NK-92 (cell line): ENCODE measurements around the gene GLI3.

ENCODE experiments used
- DNase-seq: peaks from one replicate; lab custom pipeline; 2025; ENCODE audit not compliant: unreplicated experiment; lab: John Stamatoyannopoulos, UW

The GLI3 gene

GRCh38 chr7:42144604-42145003 lies 92.4 kb downstream of the GLI3 start:
- no peak for DNase-seq

- DNase-seq, result no peak
Measured at GRCh38 chr7:42143711-42144600, 93.1 kb downstream of the GLI3 start.

GRCh38 chr7:42142089-42142488 lies 94.9 kb downstream of the GLI3 start:
- DNase-seq, result no peak

- no peak for DNase-seq
Measured at GRCh38 chr7:42139751-42140150, 97.3 kb downstream of the GLI3 start.

- DNase-seq, result no peak
Measured at GRCh38 chr7:42138691-42139090, 98.3 kb downstream of the GLI3 start.

- DNase-seq, result no peak
Measured at GRCh38 chr7:42137941-42138340, 99.1 kb downstream of the GLI3 start.

DNA sequence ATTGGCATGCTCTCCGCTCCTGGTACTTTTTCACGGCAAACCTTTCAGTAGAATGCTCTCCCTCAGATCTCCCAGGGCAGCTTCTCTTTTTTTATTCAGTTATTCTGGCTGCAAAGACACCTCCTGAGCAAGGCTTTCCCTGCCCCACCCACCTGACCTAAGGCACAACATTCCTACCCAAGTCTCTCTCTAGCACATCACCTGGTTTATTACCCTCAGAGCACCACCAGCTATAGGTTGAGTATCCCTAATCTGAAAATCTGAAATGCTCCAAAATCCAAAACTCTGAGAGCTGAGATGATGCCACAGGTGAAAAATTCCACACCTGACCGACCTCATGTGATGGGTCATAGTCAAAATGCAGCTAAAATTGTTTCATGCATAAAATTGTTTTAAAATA lies 99.6 kb downstream of the GLI3 start:
- no peak for DNase-seq

DNA sequence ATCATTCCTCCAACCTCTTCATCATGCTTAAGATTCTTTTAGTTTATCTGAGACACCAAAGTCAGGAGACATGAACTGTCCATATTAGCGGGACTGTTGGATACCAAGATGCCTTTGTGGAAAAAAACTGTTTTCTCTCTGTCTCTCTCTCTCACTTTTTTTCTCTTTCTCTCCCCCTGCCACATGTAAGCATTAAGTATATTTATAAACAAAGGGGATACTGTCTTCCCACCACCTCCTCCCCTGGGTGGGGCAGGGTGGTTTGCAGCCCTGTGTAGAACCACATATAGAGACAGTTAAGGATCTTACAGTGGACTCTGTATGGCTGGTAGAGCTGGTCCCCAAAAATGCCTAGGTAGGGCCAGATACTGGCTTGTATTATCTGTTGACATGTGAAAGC lies 101.3 kb downstream of the GLI3 start:
- no peak for DNase-seq

GRCh38 chr7:42134276-42134876 lies 102.6 kb downstream of the GLI3 start:
- no peak for DNase-seq

GRCh38 chr7:42133321-42133720 lies 103.7 kb downstream of the GLI3 start:
- DNase-seq, result no peak

DNA sequence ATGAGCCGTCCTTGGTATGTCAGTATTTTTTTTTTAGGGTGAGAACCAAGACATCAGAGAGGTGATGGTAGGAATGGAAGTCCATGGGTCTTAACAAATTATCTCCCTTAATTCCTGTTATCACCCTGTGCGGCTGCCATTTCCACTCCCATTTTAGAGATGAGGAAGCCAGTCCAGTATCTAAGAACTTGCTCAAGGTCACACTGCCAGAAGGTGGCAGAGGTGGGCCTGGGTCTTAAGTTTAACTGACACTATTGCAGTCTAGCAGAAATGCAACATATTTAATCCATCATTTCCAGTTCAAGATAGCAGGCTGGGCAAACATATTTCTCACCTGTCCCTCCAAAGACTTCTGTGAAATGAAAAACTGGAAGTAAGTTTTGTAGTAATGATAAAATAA lies 108.3 kb downstream of the GLI3 start:
- DNase-seq, result no peak

DNA sequence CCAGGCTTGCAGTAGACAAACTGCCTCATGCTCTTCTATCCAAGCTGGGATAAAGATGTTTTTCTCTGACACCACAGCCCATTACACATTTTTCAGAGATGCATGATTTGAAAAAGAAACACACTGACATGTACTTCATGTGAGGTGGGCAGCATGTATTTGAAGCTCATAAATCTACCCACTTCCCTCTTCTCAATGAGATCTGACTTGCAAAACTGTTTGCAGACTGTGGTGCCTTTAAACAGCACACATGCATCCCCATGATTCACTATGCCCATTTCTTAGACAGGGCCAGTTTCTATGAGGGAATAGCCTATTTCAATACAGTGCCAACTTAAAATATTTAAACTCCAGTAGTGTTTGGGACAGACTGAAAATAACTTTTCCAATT lies 109.8 kb downstream of the GLI3 start:
- DNase-seq, result no peak

GRCh38 chr7:42126475-42127231 lies 110.4 kb downstream of the GLI3 start:
- no peak for DNase-seq

- no peak for DNase-seq
Measured at GRCh38 chr7:42125321-42125720, 111.7 kb downstream of the GLI3 start.

GRCh38 chr7:42123716-42124115 lies 113.3 kb downstream of the GLI3 start:
- no peak for DNase-seq

DNA sequence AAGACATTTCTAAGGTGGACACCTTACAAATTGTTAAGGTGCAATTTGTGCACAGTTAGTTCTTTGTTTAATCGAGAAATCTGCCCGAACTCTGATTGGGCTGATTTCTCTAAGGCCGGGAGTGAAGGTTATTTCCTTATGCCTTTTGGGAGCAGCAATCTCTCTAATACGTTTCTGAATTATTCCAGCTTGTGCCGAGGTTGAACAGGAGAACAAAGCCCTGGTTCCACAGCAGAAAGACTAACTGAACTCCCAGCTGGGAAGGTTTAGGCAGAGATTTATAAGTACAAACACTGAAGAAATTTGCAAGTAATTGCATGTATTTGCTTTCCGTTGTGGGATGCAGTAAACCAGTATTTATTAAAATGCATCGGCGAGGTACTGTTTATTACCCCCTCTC lies 116.8 kb downstream of the GLI3 start:
- no peak for DNase-seq

- DNase-seq, result no peak
Measured at GRCh38 chr7:42117201-42117600, 119.8 kb downstream of the GLI3 start.

DNA sequence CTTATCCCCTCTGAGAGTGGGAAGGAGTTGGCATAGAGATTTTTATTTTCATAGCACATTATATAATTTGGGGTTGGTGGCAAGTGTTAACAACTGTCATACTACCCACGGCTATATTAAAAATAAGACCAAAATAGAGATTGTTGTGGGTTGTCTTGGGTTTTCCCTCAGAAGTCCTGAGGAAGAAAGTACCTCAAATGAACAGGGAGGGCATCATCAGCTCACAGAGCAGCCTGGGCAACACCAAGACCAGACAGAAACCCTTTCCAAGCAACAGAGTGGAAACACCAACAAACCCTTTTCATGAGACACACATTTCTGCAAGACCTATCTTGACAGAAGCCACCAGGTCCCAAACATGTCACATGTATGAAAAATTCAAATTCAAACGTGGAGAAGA lies 121.2 kb downstream of the GLI3 start:
- no peak for DNase-seq

- no peak for DNase-seq
Measured at GRCh38 chr7:42110333-42110732, 126.7 kb downstream of the GLI3 start.

- DNase-seq, result no peak
Measured at GRCh38 chr7:42108803-42109528, 128.0 kb downstream of the GLI3 start.

DNA sequence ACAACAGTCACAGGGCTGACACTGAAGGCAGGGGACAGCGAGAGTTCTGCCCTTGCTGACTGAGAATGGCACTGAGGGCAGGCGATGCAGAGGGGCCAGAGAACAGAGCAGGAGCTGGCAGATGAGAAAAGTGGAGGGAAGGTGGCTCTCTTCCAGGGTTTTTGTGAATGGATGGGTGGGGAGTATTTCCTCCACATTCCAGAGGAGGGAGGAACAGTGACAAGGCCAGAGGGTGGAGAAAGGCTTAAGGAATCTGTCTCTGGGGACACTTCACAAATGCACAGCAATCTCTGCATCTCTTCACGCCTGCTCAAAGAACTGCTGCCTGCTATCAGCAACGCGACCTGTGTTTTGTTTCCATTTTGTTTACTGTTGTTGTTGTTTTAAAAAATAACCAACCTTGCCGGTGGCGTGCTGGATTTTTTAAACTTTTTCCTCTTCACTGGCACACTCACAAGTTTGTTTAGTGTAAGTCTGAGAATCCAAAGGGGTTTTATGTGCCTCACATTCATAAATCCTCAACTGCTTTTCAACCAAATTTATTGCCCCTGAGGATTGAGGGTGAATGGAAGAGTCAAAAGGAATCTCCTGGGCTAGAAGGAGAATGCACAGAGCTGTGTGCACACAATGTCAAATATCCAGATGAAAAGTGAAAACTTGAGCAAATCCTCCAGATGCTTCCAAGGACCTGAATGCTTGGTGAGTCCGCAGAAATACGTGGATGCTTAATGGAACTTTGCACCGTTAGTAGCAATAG lies 129.3 kb downstream of the GLI3 start:
- no peak for DNase-seq
